Measurements from ENCODE around the gene CACNA2D3.

- no peak for TF ChIP-seq EZH2 (IDR thresholded peaks at IDR 0.05; ENCODE audit: low read depth)
- no peak for TF ChIP-seq CTCF (conservative IDR thresholded peaks at IDR 0.05)
Observed at GRCh38 chr3:54514006-54514405, 391.7 kb downstream of the CACNA2D3 start.

Measured in PC-9 (cell line).